Glutamatergic neuron (in vitro differentiated cells): Measurements from ENCODE around the gene POLR1G. TPM values are rescaled to one million over a fixed set of nuclear protein-coding genes. Genes with fewer than 3 reads are reported as not detected.

Experiments used
- DNase-seq: peaks from one replicate; pipeline ENCODE4 v3.0.0; 2022
- H3K27ac Mint-ChIP-seq: one replicate; pipeline ENCODE4 v1.8.0; 2020; ENCODE audit warnings: mild to moderate bottlenecking, mixed read lengths, inconsistent platforms; ENCODE audit not compliant: unreplicated experiment
- H3K27me3 Mint-ChIP-seq: one replicate; pipeline ENCODE4 v1.8.0; 2020; ENCODE audit warnings: mild to moderate bottlenecking, moderate library complexity, mixed read lengths, inconsistent platforms; ENCODE audit not compliant: unreplicated experiment
- H3K36me3 Mint-ChIP-seq: one replicate; pipeline ENCODE4 v1.8.0; 2020; ENCODE audit warnings: mild to moderate bottlenecking, mixed read lengths, inconsistent platforms; ENCODE audit not compliant: unreplicated experiment
- H3K4me1 Mint-ChIP-seq: one replicate; pipeline ENCODE4 v1.8.0; 2020; ENCODE audit warnings: mild to moderate bottlenecking, low read depth, mixed read lengths, inconsistent platforms; ENCODE audit not compliant: unreplicated experiment
- H3K4me3 Mint-ChIP-seq: one replicate; pipeline ENCODE4 v1.8.0; 2020; ENCODE audit warnings: mild to moderate bottlenecking, mixed read lengths, inconsistent platforms; ENCODE audit not compliant: unreplicated experiment
- H3K9me3 Mint-ChIP-seq: one replicate; pipeline ENCODE4 v1.8.0; 2020; ENCODE audit warnings: mild to moderate bottlenecking, moderate library complexity, mixed read lengths, inconsistent platforms; ENCODE audit not compliant: unreplicated experiment
- total RNA-seq: library from RNA; stranded (reverse); fragmentation: NEBNext Ultra II Directional; extraction: Animal tissue kit (Norgen Biotek cat#: 25700); gene quantifications from one replicate; pipeline ENCODE4 v1.2.1, GENCODE V29; 2021; ENCODE audit not compliant: unreplicated experiment
- TF ChIP-seq, protein P1 (sequence below): fragments of 200-600 bp; sonication (generic); IDR thresholded peaks from one replicate; pipeline ENCODE4 v1.5.0; 2021; ENCODE audit not compliant: partially characterized antibody, unreplicated experiment

The POLR1G gene
- total RNA-seq, 1 donor from 2014 or later, result 4.3 TPM

DNA sequence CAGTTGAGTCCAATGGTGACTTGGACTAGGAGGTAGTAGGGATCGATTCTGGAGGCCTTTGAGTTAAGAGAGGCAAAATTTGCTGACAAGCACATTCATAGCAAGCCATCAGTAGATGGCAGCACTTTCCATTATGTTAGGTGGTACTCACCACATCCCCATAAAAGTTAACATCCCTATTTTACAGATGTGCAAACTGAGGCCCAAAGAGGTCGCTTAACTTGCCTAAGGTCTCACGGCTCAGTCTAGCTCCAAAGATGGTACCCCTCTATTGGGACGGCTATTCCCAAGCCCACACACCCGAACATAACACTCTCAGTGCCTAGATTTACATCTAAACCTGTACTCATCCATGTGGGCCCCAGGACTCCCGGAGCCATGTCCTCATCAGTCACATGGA is 39.9 kb downstream of the POLR1G start:
- peaks cover 20% of the 10 kb centered on the region for H3K27me3 Mint-ChIP-seq
- peaks cover 4% of the 10 kb centered on the region for H3K9me3 Mint-ChIP-seq
- TF ChIP-seq, protein P1, sequence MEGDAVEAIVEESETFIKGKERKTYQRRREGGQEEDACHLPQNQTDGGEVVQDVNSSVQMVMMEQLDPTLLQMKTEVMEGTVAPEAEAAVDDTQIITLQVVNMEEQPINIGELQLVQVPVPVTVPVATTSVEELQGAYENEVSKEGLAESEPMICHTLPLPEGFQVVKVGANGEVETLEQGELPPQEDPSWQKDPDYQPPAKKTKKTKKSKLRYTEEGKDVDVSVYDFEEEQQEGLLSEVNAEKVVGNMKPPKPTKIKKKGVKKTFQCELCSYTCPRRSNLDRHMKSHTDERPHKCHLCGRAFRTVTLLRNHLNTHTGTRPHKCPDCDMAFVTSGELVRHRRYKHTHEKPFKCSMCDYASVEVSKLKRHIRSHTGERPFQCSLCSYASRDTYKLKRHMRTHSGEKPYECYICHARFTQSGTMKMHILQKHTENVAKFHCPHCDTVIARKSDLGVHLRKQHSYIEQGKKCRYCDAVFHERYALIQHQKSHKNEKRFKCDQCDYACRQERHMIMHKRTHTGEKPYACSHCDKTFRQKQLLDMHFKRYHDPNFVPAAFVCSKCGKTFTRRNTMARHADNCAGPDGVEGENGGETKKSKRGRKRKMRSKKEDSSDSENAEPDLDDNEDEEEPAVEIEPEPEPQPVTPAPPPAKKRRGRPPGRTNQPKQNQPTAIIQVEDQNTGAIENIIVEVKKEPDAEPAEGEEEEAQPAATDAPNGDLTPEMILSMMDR, result no peak
- H3K27ac Mint-ChIP-seq, result no peak overlapping the region
- H3K4me3 Mint-ChIP-seq, result no peak overlapping the region
- no peaks in the 10 kb centered on the region for H3K36me3 Mint-ChIP-seq
- DNase-seq, result no peak
- peaks cover 4% of the 10 kb centered on the region for H3K4me1 Mint-ChIP-seq

DNA sequence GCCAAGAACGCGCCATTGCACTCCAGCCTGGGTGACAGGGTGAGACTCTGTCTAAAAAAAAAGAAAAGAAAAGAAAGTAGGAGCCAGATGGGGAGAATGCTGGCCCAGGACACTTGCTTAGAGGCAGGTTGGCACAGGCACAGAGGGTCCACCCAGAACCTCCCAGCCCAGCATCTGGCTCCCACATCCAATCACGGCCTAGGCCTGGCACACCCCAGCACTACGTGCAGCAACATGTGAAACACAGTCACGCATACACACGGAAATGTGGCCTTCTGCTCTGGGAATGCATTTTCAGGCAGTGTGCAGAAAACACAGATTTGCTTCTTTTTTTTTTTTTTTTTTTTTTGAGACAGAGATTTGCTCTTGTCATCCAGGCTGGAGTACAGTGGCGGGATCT is 40.5 kb downstream of the POLR1G start:
- peaks cover 21% of the 10 kb centered on the region for H3K27me3 Mint-ChIP-seq
- H3K9me3 Mint-ChIP-seq, result peaks cover 4% of the 10 kb centered on the region
- no peak overlapping the region for H3K4me3 Mint-ChIP-seq
- DNase-seq, result no peak
- no peaks in the 10 kb centered on the region for H3K36me3 Mint-ChIP-seq
- H3K27ac Mint-ChIP-seq, result no peak overlapping the region
- TF ChIP-seq, protein P1, result no peak
- peaks cover 7% of the 10 kb centered on the region for H3K4me1 Mint-ChIP-seq

DNA sequence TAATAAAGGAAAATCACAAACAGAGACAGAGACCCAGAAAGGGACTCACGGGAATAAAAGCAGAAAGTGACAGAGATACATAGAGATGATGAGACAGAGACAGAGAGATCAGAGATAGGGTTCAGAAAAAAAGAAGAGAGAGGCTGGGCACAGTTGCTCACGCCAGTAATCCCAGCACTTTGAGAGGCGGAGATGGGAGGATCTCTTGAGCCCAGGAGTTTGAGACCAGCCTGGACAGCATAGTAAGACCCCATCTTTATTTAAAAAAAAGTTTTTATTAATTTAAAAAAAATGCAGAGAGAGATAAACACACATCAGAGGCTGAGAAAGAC is 41.9 kb downstream of the POLR1G start:
- H3K27ac Mint-ChIP-seq, result peak overlapping the region; percentile 9
- no peaks in the 10 kb centered on the region for H3K36me3 Mint-ChIP-seq
- TF ChIP-seq, protein P1, result no peak
- no peak overlapping the region for H3K4me3 Mint-ChIP-seq
- H3K9me3 Mint-ChIP-seq, result peaks cover 4% of the 10 kb centered on the region
- no peak for DNase-seq
- H3K27me3 Mint-ChIP-seq, result peaks cover 23% of the 10 kb centered on the region
- H3K4me1 Mint-ChIP-seq, result peaks cover 5% of the 10 kb centered on the region

DNA sequence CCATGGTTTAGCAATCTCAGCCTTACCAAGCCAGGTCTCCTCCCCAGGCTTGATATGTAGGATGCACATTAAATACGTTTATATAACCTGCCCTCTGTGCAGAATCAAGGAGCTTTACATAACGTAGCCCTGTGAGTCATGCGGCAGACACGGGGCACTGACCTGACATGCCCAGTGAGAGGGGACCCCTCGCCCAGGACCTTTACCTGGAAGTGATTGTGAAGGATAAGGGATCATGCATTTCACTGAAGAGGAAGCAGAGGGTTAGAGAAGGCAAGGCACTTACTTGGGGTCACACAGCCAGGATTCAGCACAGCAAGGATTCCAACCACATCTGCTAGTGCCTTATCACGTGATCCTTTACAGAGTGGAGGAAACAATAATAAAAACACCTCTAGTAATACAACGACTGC is 42.4 kb downstream of the POLR1G start:
- Mint-ChIP-seq H3K4me1 (peaks cover 5% of the 10 kb centered on the region), H3K4me3 (no peak overlapping the region), H3K27ac (no peak overlapping the region)

DNA sequence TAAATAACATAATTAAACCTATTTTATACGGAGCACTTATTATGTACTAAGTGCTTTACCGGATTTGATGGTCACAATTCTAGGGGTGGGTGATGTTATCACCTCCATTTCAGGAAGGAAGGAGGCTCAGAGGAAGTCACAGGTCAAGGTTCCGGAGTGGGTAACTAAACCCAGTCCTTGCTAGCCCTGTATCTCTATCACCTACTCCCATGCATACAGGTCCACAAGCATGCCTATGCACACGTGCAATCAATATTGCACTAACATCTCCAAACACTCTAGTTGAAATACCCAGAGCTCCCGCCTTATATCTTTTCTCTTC is 43.5 kb downstream of the POLR1G start:
- Mint-ChIP-seq H3K4me1 (peaks cover 5% of the 10 kb centered on the region), H3K9me3 (peaks cover 4% of the 10 kb centered on the region), H3K27me3 (peaks cover 17% of the 10 kb centered on the region), H3K4me3 (peak overlapping the region; percentile 85), H3K36me3 (no peaks in the 10 kb centered on the region), H3K27ac (no peak overlapping the region)
- TF ChIP-seq, protein P1, result no peak
- DNase-seq, result no peak

More for the DNA sequence above, 42.4 kb downstream of the POLR1G start:
- H3K9me3 Mint-ChIP-seq, result peaks cover 4% of the 10 kb centered on the region
- no peaks in the 10 kb centered on the region for H3K36me3 Mint-ChIP-seq
- H3K27me3 Mint-ChIP-seq, result peaks cover 21% of the 10 kb centered on the region
- TF ChIP-seq, protein P1, result no peak
- no peak for DNase-seq
